Muscle layer of colon (tissue), 2 donors: ENCODE data around the gene ZNG1A.
"Not testable (repeated sequence)": the region's sequence is repeated elsewhere in the genome, so short reads cannot be mapped to it uniquely, and the experiment has no call there.

Experiments used
- H3K27ac ChIP-seq: one replicate; pipeline ENCODE4 v1.7.0; 2013; ENCODE audit warnings: low read depth, mild to moderate bottlenecking, low read length, moderate library complexity
- H3K27me3 ChIP-seq, 2 donors: one replicate each; pipeline ENCODE4 v1.7.0; 2013; ENCODE audit warnings: low read length in 2 of 2, mild to moderate bottlenecking in 2 of 2; ENCODE audit not compliant: insufficient read depth in 2 of 2, control insufficient read depth in 1 of 2
- H3K36me3 ChIP-seq: one replicate; pipeline ENCODE4 v1.7.0; 2013; ENCODE audit warnings: mild to moderate bottlenecking, low read length; ENCODE audit not compliant: insufficient read depth
- H3K4me1 ChIP-seq: one replicate; pipeline ENCODE4 v1.7.0; 2013; ENCODE audit warnings: mild to moderate bottlenecking, low read length; ENCODE audit not compliant: insufficient read depth
- H3K4me3 ChIP-seq, 2 donors: one replicate each; pipeline ENCODE4 v1.7.0; 2013; ENCODE audit warnings: low read length in 2 of 2, low read depth in 1 of 2, mild to moderate bottlenecking in 1 of 2, moderate library complexity in 1 of 2
- H3K9ac ChIP-seq: one replicate; pipeline ENCODE4 v1.7.0; 2013; ENCODE audit warnings: low read length
- H3K9me3 ChIP-seq: one replicate; pipeline ENCODE4 v1.7.0; 2013; ENCODE audit warnings: mild to moderate bottlenecking, low read length
- donor health status: abdominal sarcoma.
- donor health status: Adenocarcinoma of cecum.

Gene ZNG1A

GRCh38 chr9:87860-88259, 91.0 kb downstream of the ZNG1A start:
- not testable (repeated sequence) for H3K4me1 ChIP-seq, H3K27ac ChIP-seq, H3K9ac ChIP-seq, H3K9me3 ChIP-seq, H3K36me3 ChIP-seq, H3K27me3 ChIP-seq, H3K4me3 ChIP-seq

DNA sequence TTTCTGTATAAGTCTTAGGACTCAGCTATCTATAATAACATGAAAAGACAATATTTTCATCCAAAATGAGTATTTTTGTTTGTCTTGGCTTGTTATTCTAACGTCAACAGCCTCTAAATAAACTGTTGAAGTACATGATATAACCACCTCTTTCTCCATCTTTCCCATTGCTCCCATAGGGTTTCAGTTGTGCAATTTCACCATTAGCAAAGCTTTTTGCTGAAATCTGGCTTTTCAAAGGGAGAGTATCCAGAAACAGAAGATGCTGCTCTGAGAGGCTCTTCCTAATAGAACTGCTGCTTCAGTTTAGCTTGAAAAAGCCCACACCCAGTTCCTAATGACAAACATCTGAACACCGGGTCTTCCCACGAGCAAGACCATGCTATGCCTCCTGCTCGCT, 91.8 kb downstream of the ZNG1A start:
- not testable (repeated sequence) for H3K9ac ChIP-seq, H3K27me3 ChIP-seq, H3K4me1 ChIP-seq, H3K27ac ChIP-seq, H3K36me3 ChIP-seq, H3K9me3 ChIP-seq, H3K4me3 ChIP-seq

DNA sequence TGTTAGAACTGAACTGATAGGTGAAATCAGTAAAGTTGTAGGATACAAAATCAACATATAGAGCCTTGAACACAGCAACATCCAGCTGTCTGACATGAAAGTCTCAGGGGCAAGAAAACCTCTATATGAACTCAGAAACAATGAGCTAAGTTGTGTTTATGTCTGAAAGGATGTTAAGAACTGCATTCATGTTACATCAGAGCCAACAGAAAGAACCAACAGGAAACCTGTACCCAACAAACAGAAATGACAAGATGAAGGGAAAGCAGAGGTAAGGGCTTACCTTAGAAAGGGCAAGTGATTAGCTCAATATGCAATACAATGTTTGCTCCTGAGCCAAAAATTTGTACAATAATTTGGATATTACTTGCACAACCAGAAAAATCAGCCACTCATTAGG, 92.2 kb downstream of the ZNG1A start:
- H3K4me3 ChIP-seq, H3K9ac ChIP-seq, H3K36me3 ChIP-seq, H3K9me3 ChIP-seq, H3K4me1 ChIP-seq, H3K27me3 ChIP-seq, H3K27ac ChIP-seq: not testable (repeated sequence)

GRCh38 chr9:82932-83689, 95.7 kb downstream of the ZNG1A start:
- H3K9me3 ChIP-seq, H3K4me1 ChIP-seq, H3K9ac ChIP-seq, H3K4me3 ChIP-seq, H3K27ac ChIP-seq, H3K36me3 ChIP-seq, H3K27me3 ChIP-seq: not testable (repeated sequence)

GRCh38 chr9:78333-78732, 100.5 kb downstream of the ZNG1A start:
- H3K9me3 ChIP-seq, H3K4me3 ChIP-seq, H3K9ac ChIP-seq, H3K36me3 ChIP-seq, H3K4me1 ChIP-seq, H3K27me3 ChIP-seq, H3K27ac ChIP-seq: not testable (repeated sequence)

DNA sequence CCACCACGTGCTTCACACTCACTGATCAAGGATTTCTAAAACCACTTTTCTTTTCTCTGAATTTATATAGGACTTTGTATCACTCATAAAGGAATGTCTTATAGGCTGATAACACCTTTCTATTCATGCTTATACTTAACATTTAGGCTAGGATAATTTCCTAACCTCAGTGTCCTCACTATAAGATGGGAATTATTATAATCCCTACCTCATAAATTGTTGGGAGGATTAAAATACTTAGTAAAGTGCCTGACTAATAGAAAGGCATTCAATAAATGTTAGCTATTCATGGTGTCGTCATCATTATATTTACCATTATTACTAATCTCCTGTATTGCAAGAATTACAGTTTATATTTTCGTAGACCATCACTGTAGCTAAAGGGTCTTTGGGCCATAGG, 102.5 kb downstream of the ZNG1A start:
- not testable (repeated sequence) for H3K4me3 ChIP-seq, H3K27ac ChIP-seq, H3K9ac ChIP-seq, H3K4me1 ChIP-seq, H3K27me3 ChIP-seq, H3K9me3 ChIP-seq, H3K36me3 ChIP-seq

DNA sequence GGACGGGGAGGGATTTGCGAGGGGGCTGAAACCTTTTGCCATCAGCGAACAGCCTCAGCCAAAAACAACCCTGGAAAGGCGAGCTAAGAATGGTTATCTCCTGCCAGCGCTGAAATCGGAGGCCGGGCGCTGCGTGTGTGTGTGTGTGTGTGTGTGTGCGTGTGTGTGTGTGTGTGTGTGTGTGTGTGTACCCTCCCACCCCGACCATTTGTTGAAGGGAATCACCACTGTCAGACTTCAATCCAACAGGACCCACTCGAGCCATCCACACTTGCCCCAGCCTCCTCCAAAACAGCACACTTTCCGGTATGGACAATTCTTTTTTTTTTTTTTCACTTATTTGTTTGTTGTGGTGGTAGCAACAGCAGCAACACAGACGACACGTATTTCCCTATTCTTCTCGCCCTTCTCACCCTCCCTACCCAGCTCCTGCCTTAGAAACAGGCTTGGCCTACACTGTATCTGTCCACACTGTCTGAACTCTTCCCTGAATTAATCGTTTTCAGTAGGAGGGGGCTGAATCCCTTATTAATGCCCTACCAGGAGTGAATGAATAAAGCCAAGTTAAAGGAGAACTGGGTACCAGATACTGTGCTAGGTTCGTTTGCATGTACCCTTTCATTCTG, 104.8 kb downstream of the ZNG1A start:
- H3K27ac ChIP-seq, H3K27me3 ChIP-seq, H3K4me3 ChIP-seq, H3K9me3 ChIP-seq, H3K4me1 ChIP-seq, H3K9ac ChIP-seq, H3K36me3 ChIP-seq: not testable (repeated sequence)

DNA sequence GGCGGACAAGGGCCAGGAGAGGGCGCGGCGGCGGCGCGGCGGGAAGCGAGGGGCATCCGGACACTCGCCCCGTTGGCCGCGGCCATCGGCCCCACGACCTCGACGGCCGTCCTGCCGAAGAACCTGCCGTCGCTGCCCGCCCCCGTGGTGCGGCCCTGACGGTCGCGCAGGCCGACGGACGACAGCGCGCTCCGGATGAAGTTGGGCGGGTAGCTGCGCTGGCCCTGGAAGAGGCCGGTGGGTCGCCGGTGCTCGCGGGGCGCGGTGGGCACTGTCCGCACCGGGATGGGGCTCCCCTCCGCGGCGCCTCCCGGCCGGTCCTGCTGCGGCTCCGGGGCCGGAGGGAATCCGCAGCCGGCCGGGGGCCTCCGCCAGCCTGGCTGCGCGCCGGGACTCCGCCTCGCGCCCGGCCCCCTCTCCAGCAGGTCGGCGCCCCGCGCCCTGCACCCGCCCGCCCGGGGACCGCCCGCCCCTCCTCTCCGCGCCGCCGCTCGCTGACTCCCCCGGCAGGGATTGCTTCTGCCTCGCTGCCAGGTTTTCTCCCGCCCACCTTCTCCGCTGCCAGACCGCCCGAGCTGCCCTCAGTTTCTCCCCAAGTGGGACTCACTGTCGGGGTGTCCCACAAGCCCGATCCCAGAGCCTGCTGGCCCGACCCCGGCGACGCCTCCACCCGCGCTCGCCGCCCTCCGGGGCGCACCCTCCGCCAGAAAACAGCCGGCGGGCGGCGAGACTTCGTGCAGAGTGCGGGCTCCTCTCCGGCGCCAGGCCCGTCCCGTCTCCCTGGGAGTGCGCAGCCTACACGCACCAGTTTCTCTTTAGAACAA, 105.6 kb downstream of the ZNG1A start:
- not testable (repeated sequence) for H3K9me3 ChIP-seq, H3K27ac ChIP-seq, H3K4me3 ChIP-seq, H3K4me1 ChIP-seq, H3K27me3 ChIP-seq, H3K36me3 ChIP-seq, H3K9ac ChIP-seq
